ENCODE measurements around the gene COPS8. TPM values are rescaled to one million over a fixed set of nuclear protein-coding genes. Genes with fewer than 3 reads are reported as not detected.

COPS8 gene
- total and polyA plus RNA-seq, 2 of the 4 experiments (the other 2 are of a cell fraction): 47.0 to 64.9 TPM

- intact Hi-C loops (cut with micrococcal nuclease): no loop called here
- no peak overlapping the region for H3K27ac ChIP-seq (ENCODE audit: insufficient read depth, low read length)
- TF ChIP-seq MAFK (IDR thresholded peaks at IDR 0.05; ENCODE audit: low read depth, low read length) (no peak), POLR2A (IDR thresholded peaks at IDR 0.05; ENCODE audit: low read depth, low read length) (no peak), FOS (IDR thresholded peaks at IDR 0.05; ENCODE audit: low read depth, low read length) (no peak), RCOR1 (IDR thresholded peaks at IDR 0.05; ENCODE audit: insufficient replicate concordance, low read length) (no peak), RFX5 (IDR thresholded peaks at IDR 0.05; ENCODE audit: low read depth, low read length) (no peak), SMC3 (IDR thresholded peaks at IDR 0.05; ENCODE audit: low read depth, low read length) (no peak), CHD1 (IDR thresholded peaks at IDR 0.05; ENCODE audit: low read depth, low read length) (no peak), BHLHE40 (IDR thresholded peaks at IDR 0.05; ENCODE audit: low read depth, low read length) (no peak)
Observed at GRCh38 chr2:237149425-237149824, 63.7 kb downstream of the COPS8 start.

More at GRCh38 chr2:237149425-237149824, 63.7 kb downstream of the COPS8 start:
- Histone ChIP-seq H3K79me1 (ENCODE audit: low read depth in 1 of 2, low read length in 2 of 2) (peaks cover 0 to 3% of the 10 kb centered on the region in 2 experiments; a peak in 2 of 4 replicates), H3K56ac (ENCODE audit: extremely low read depth, insufficient read depth, low read length) (no peak overlapping the region), H2AK5ac (ENCODE audit: low read depth, low read length) (peak overlapping the region; percentile 70), H3K4me2 (ENCODE audit: low read depth, low read length) (no peak overlapping the region), H3K14ac (replicated peaks; ENCODE audit: low read depth, low read length) (peak overlapping the region; percentile 74), H2BK15ac (ENCODE audit: low read depth, low read length) (0 out of 3 replicates have a peak overlapping the region, but pooled peaks have one; percentile 15), H4K8ac (ENCODE audit: low read depth in 2 of 2, low read length in 2 of 2) (peak overlapping the region in 1 of 2 experiments; percentile 22; a peak in 1 of 4 replicates), H3K4me1 (ENCODE audit: control insufficient read depth, insufficient read depth, low read length) (peaks cover 7% of the 10 kb centered on the region), H2BK20ac (ENCODE audit: low read depth, low read length) (peak overlapping the region; percentile 56; the same call in 1 of the 2 replicates), H2BK5ac (ENCODE audit: low read depth, low read length, poor library complexity, severe bottlenecking) (no peak overlapping the region), H2AFZ (replicated peaks; ENCODE audit: low read length, poor library complexity) (peak overlapping the region; percentile 11), H3K4me3 (ENCODE audit: insufficient read depth, low read depth, low read length) (no peak overlapping the region), H3K23ac (ENCODE audit: low read depth, low read length) (peak overlapping the region; percentile 28; the same call in 1 of the 2 replicates), H3K36me3 (ENCODE audit: control insufficient read depth, insufficient read depth, low read length) (no peaks in the 10 kb centered on the region), H3K4ac (ENCODE audit: low read depth, low read length) (peak overlapping the region; percentile 57), H4K91ac (ENCODE audit: insufficient read depth, low read depth, low read length) (no peak overlapping the region; the same call in 1 of the 2 replicates), H2BK120ac (ENCODE audit: low read depth, low read length) (peak overlapping the region; percentile 73), H3K9ac (ENCODE audit: low read depth, low read length) (no peak overlapping the region), H4K20me1 (ENCODE audit: insufficient read depth, low read length) (no peaks in the 10 kb centered on the region), H3K9me1 (ENCODE audit: insufficient read depth, low read length) (0 out of 2 replicates have a peak, but pooled peaks cover 2% of the 10 kb centered on the region), H2AK9ac (replicated peaks; ENCODE audit: low read depth, low read length, poor library complexity) (no peak overlapping the region), H3K27me3 (ENCODE audit: control insufficient read depth, insufficient read depth, low read length) (no peaks in the 10 kb centered on the region), H3K9me3 (ENCODE audit: control insufficient read depth, insufficient read depth, low read length) (peaks cover 9% of the 10 kb centered on the region), H3K18ac (ENCODE audit: low read depth, low read length) (peak overlapping the region; percentile 16; the same call in 1 of the 2 replicates), H4K5ac (ENCODE audit: low read depth, low read length) (no peak overlapping the region)
- no CpG with 5 or more reads among the region's 4 CpGs for WGBS, 2 experiments (ENCODE audit: extremely low coverage in 2 of 2, insufficient read length in 1 of 2)
- dilution Hi-C loops (cut with HindIII; ENCODE audit: low sequenced_read_pairs, unreplicated experiment) (no loop called here), in situ Hi-C loops (cut with MboI; ENCODE audit: low sequenced_read_pairs) (no loop called here)
- CTCF ChIA-PET: interaction anchor here (0.6 kb wide), 1 partner anchor 423 kb away, joined by 3 read pairs; no protein-coding TSS in a partner anchor
- BruUV-seq (replicated peaks): no TSS peak
- ATAC-seq (ENCODE audit: low read depth): peak; percentile 68
- DNase-seq: peak; percentile 44
- POLR2A ChIA-PET (ENCODE audit: unreplicated experiment): no interaction called here
